NCI-H345 treated with DMSO at 0.1 percent for 48 hours (cell line): ENCODE results near the gene RBM10.

Experiments
- DNase-seq: peaks from one replicate; lab custom pipeline; 2025; ENCODE audit not compliant: unreplicated experiment; lab: John Stamatoyannopoulos, UW

Gene RBM10

GRCh38 chrX:47146936-47147859 is 2.2 kb downstream of the RBM10 start:
- DNase-seq, result no peak

- DNase-seq, result no peak
Observed at GRCh38 chrX:47148946-47149345, 3.9 kb downstream of the RBM10 start.

GRCh38 chrX:47151435-47151834 is 6.4 kb downstream of the RBM10 start:
- no peak for DNase-seq

- DNase-seq, result no peak
Observed at GRCh38 chrX:47156611-47157520, 11.8 kb downstream of the RBM10 start.

GRCh38 chrX:47158131-47158530 is 13.1 kb downstream of the RBM10 start:
- DNase-seq, result no peak

GRCh38 chrX:47158781-47159180 is 13.8 kb downstream of the RBM10 start:
- DNase-seq, result no peak

- no peak for DNase-seq
Observed at GRCh38 chrX:47160781-47161180, 15.8 kb downstream of the RBM10 start.

GRCh38 chrX:47162927-47163583 is 18.0 kb downstream of the RBM10 start:
- DNase-seq, result no peak

GRCh38 chrX:47164420-47164819 is 19.4 kb downstream of the RBM10 start:
- DNase-seq, result no peak

- no peak for DNase-seq
Observed at GRCh38 chrX:47166126-47166525, 21.1 kb downstream of the RBM10 start.

GRCh38 chrX:47168495-47169073 is 23.6 kb downstream of the RBM10 start:
- no peak for DNase-seq

- DNase-seq, result no peak
Observed at GRCh38 chrX:47169273-47169672, 24.3 kb downstream of the RBM10 start.

- no peak for DNase-seq
Observed at GRCh38 chrX:47169726-47170515, 24.9 kb downstream of the RBM10 start.

GRCh38 chrX:47170861-47171692 is 26.1 kb downstream of the RBM10 start:
- no peak for DNase-seq

GRCh38 chrX:47171996-47172395 is 27.0 kb downstream of the RBM10 start:
- no peak for DNase-seq

- DNase-seq, result no peak
Observed at GRCh38 chrX:47172549-47172948, 27.5 kb downstream of the RBM10 start.

- DNase-seq, result no peak
Observed at GRCh38 chrX:47172971-47173792, 28.2 kb downstream of the RBM10 start.

GRCh38 chrX:47174376-47174775 is 29.4 kb downstream of the RBM10 start:
- DNase-seq, result no peak
